ENCODE measurements around the gene B3GNT7. TPM values are rescaled to one million over a fixed set of nuclear protein-coding genes. Genes with fewer than 3 reads are reported as not detected.

The B3GNT7 gene
- total and polyA plus RNA-seq, 2 of the 8 experiments (the other 6 are each of a cell fraction or from before 2014, with no cell fraction given), result 26.4 to 73.1 TPM

GRCh38 chr2:231413921-231414476 is 18.5 kb downstream of the B3GNT7 start:
- no peaks in the 10 kb centered on the region; a peak in 1 of 4 replicates for H3K9me3 ChIP-seq (ENCODE audit: insufficient read depth in 2 of 2, low read depth in 1 of 2, low read length in 1 of 2)
- no peak overlapping the region for H3K23ac ChIP-seq (ENCODE audit: insufficient read length)
- peak overlapping the region; percentile 63 for H4K91ac ChIP-seq (replicated peaks; ENCODE audit: insufficient read length, low read length)
- CTCF ChIA-PET (ENCODE audit: partially characterized antibody), result interaction anchor here (0.6 to 32.5 kb wide), 17 partner anchors 4 to 398 kb away, joined by 3 to 617 read pairs (median 7); partner anchors contain the start of gene B3GNT7
- H3K4me2 ChIP-seq (ENCODE audit: insufficient read depth in 1 of 2, low read depth in 2 of 2, low read length in 2 of 2), result peak overlapping the region; percentile 45 to 55; a peak in 3 of 4 replicates
- H3K56ac ChIP-seq (replicated peaks; ENCODE audit: insufficient read length, low read depth, low read length), result no peak overlapping the region
- no peak for FAIRE-seq
- H4K20me1 ChIP-seq (replicated peaks in 1 of 2; ENCODE audit: control insufficient read depth in 1 of 2, insufficient read depth in 2 of 2, low read length in 2 of 2), result no peaks in the 10 kb centered on the region
- no peak overlapping the region for H3K14ac ChIP-seq (ENCODE audit: insufficient read length)
- no peak overlapping the region for H2AK5ac ChIP-seq (ENCODE audit: low read depth, low read length)
- 66% methylated on average over 15 of the region's 15 CpGs; no CpG with 5 or more reads in 1 of the 2 experiments for WGBS, 2 experiments (ENCODE audit: extremely low coverage in 1 of 2, insufficient coverage in 1 of 2, insufficient read length in 1 of 2, insufficient replicate concordance in 2 of 2, low coverage in 1 of 2, low lambda C conversion rate in 2 of 2, missing lambda C conversion rate in 1 of 2)
- peak overlapping the region; percentile 40; the same call in 1 of the 2 replicates for H2BK12ac ChIP-seq (ENCODE audit: low read depth, low read length)
- no peak overlapping the region for H3K27ac ChIP-seq (ENCODE audit: low read depth, low read length)
- peak overlapping the region; percentile 12; the same call in 1 of the 2 replicates for H2BK5ac ChIP-seq (ENCODE audit: low read depth, low read length)
- H3K79me1 ChIP-seq (ENCODE audit: low read depth, low read length), result no peaks in the 10 kb centered on the region
- no peak overlapping the region for H4K5ac ChIP-seq (ENCODE audit: insufficient read length, low read depth, low read length)
- H3K36me3 ChIP-seq (ENCODE audit: control insufficient read depth in 2 of 4, insufficient read depth in 4 of 4, low read length in 3 of 4), result no peaks in the 10 kb centered on the region
- no peak overlapping the region for H3K18ac ChIP-seq (ENCODE audit: extremely low read depth, low read length)
- no peak overlapping the region for H2BK15ac ChIP-seq (ENCODE audit: low read length)
- POLR2A ChIA-PET (ENCODE audit: partially characterized antibody), result interaction anchor here (0.6 to 20.1 kb wide), 12 partner anchors 8 to 187 kb away, joined by 3 to 235 read pairs (median 4); partner anchors contain the start of gene NCL
- no peaks in the 10 kb centered on the region for H3K79me2 ChIP-seq (ENCODE audit: control insufficient read depth in 1 of 2, insufficient read depth in 2 of 2, low read length in 2 of 2)
- H4K8ac ChIP-seq (ENCODE audit: extremely low read depth, insufficient read depth, low read length), result no peak overlapping the region
- no peaks in the 10 kb centered on the region; the same call in 1 of the 2 replicates for H3K23me2 ChIP-seq (ENCODE audit: low read depth, low read length)
- H3K4me3 ChIP-seq (ENCODE audit: extremely low read depth in 1 of 4, insufficient read depth in 2 of 4, low read depth in 3 of 4, low read length in 4 of 4), result no peak overlapping the region
- H2BK120ac ChIP-seq (replicated peaks; ENCODE audit: low read depth, low read length), result peak overlapping the region; percentile 22
- H3K9ac ChIP-seq (replicated peaks in 1 of 4; ENCODE audit: extremely low read depth in 1 of 4, low read depth in 3 of 4, low read length in 3 of 4), result no peak overlapping the region
- DNase-seq (ENCODE audit: low read depth in 1 of 2, low spot score in 2 of 2), result no peak
- no peak overlapping the region for H3K4ac ChIP-seq (replicated peaks; ENCODE audit: insufficient read length, low read depth, low read length)
- peaks cover 14 to 29% (median 20%) of the 10 kb centered on the region in 4 experiments for H3K4me1 ChIP-seq (replicated peaks in 1 of 4; ENCODE audit: control insufficient read depth in 3 of 4, insufficient read depth in 4 of 4, low read length in 3 of 4)
- H2AFZ ChIP-seq (ENCODE audit: low read length), result no peak overlapping the region
- H3K27me3 ChIP-seq (replicated peaks in 1 of 4; ENCODE audit: control insufficient read depth in 3 of 4, extremely low read depth in 1 of 4, insufficient read depth in 3 of 4, low read length in 3 of 4), result no peaks in the 10 kb centered on the region
- peak overlapping the region; percentile 9; the same call in 1 of the 2 replicates for H2BK20ac ChIP-seq (ENCODE audit: low read length)
